Testis (tissue), 2 donors: Measurements from ENCODE around the gene DDX54.

Experiments
- POLR2A ChIP-seq: fragments of 450-650 bp; IDR thresholded peaks from one replicate; pipeline ENCODE4 v1.6.1; 2017; ENCODE audit warnings: antibody characterized with exemption, mild to moderate bottlenecking, moderate library complexity
- TF ChIP-seq, protein P1 (sequence below), 3 experiments: fragments of 450-650 bp in 2 of 3; fragments of 200-600 bp in 1 of 3; sonication (generic) in 1 of 3; IDR thresholded peaks; one replicate each; pipeline ENCODE4 v1.5.1; 2016 to 2019; ENCODE audit warnings: antibody characterized with exemption in 3 of 3, mild to moderate bottlenecking in 2 of 3, moderate library complexity in 1 of 3

DNA sequence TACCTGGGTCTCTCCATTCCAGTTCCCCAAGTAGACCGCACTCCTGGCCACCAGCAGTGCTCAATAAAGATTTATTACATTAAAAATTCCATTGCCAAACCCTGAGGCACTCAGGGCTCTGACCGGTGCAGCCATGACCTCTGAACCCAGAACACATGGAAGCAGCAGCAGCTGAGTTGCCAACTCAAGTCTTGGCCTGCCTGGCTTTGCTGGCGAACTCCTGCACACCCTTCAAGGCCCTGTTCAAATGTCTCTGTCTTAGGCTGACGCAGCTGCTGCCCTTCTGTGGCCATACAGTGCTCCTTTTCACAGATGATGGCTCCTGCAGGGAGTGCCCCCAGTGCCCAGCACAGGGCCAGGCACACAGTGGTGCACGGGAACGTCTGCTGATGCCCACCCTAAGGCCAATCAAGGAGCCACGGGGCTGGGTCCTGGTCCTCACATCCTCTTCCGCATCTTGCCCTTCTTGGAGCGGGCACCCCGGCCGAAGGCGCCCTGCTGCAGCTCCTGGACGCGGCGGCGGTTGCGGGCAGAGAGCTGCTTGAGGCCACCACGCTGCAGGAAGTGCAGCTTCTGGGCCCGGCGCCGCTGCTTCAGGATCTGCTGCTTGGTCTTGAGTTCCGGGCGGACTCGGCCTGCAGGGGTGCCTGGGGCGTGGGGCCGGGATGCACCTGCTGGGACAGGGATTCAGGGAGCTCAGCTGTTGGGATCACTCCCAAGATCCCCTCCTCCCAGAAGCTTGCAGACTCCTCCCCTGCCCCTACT lies 26.7 kb downstream of the DDX54 start:
- no peak for TF ChIP-seq POLR2A
- TF ChIP-seq, protein P1, sequence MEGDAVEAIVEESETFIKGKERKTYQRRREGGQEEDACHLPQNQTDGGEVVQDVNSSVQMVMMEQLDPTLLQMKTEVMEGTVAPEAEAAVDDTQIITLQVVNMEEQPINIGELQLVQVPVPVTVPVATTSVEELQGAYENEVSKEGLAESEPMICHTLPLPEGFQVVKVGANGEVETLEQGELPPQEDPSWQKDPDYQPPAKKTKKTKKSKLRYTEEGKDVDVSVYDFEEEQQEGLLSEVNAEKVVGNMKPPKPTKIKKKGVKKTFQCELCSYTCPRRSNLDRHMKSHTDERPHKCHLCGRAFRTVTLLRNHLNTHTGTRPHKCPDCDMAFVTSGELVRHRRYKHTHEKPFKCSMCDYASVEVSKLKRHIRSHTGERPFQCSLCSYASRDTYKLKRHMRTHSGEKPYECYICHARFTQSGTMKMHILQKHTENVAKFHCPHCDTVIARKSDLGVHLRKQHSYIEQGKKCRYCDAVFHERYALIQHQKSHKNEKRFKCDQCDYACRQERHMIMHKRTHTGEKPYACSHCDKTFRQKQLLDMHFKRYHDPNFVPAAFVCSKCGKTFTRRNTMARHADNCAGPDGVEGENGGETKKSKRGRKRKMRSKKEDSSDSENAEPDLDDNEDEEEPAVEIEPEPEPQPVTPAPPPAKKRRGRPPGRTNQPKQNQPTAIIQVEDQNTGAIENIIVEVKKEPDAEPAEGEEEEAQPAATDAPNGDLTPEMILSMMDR (IDR thresholded peaks at IDR 0.05), result no peak
